ENCODE measurements around the gene NDEL1.
A peak's percentile ranks its signal among the peaks of the same experiment; 100 is the strongest.
"Not testable (repeated sequence)": the region's sequence is repeated elsewhere in the genome, so short reads cannot be mapped to it uniquely, and the experiment has no call there.

NDEL1 gene, protein sequence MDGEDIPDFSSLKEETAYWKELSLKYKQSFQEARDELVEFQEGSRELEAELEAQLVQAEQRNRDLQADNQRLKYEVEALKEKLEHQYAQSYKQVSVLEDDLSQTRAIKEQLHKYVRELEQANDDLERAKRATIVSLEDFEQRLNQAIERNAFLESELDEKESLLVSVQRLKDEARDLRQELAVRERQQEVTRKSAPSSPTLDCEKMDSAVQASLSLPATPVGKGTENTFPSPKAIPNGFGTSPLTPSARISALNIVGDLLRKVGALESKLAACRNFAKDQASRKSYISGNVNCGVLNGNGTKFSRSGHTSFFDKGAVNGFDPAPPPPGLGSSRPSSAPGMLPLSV

GRCh38 chr17:8435245-8436168 is at the start of gene NDEL1:
Gene NDEL1 (plus strand): TSS chr17:8435884. CDS start chr17:8444272, 8,388 bp downstream.
- peak; percentile 98 for DNase-seq (ENCODE audit: low read depth)

DNA sequence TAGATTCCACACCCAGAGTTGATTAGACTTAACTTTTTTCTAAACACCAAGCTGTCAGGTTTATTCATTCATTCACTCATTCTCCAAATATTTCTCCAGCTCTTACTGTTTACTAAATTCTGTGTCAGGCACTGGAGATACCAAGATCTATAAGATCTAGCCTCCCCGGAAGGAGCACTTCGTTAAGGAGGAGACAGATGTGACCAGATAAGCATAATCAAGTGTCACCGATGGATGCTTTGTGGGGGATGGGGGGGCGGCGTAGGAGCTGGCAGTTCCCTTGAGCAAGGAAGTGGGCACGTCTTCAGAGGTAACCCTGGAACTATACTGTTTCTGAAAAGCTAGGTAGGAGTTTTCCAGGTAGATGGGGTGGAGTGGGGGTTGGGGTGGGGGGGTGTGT is 48.8 kb upstream of the NDEL1 start:
- DNase-seq (ENCODE audit: low read depth), result no peak

GRCh38 chr17:8387914-8388651 is 47.6 kb upstream of the NDEL1 start:
- DNase-seq (ENCODE audit: low read depth), result no peak

GRCh38 chr17:8391711-8392110 is 44.0 kb upstream of the NDEL1 start:
- DNase-seq (ENCODE audit: low read depth), result no peak

GRCh38 chr17:8392274-8392673 is 43.4 kb upstream of the NDEL1 start:
- no peak for DNase-seq (ENCODE audit: low read depth)

DNA sequence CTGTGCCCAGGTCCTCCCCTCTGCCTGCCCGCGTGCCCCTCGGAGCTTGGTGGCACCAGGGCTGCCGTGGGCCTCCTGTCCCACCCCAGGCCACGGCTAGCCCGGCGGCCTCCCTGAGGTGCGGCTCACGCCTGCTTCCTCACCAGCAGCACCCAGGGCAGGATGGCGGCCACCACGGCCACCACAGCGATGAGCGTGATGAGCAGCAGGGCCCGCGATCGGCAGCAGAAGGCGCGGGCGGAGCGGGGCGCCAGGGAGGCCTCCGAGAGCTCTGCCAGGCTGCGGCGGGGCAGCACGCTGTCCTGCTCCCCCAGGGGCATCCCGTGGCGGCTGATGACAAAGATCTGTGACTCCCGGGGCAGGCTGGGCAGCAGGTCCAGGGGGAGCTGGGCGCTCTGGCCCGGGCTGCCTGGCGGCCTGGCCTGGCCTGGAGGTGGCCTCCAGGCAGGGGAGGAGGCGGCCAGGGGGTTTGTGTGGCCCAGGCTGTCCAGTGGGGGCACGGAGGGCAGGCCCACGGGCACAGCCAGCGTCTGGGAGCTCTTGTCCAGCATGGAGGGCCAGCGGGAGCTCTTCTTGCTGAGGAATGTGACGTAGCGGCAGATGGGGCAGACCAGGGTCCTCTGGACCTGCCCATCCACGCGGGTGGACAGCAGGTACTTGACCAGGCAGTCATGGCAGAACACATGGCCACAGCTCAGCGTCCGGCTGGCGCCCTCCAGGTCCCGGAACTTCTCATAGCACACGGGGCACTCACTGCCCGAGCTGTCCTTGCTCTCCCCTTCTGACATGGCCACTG is 42.8 kb upstream of the NDEL1 start:
- no peak for DNase-seq (ENCODE audit: low read depth)

DNA sequence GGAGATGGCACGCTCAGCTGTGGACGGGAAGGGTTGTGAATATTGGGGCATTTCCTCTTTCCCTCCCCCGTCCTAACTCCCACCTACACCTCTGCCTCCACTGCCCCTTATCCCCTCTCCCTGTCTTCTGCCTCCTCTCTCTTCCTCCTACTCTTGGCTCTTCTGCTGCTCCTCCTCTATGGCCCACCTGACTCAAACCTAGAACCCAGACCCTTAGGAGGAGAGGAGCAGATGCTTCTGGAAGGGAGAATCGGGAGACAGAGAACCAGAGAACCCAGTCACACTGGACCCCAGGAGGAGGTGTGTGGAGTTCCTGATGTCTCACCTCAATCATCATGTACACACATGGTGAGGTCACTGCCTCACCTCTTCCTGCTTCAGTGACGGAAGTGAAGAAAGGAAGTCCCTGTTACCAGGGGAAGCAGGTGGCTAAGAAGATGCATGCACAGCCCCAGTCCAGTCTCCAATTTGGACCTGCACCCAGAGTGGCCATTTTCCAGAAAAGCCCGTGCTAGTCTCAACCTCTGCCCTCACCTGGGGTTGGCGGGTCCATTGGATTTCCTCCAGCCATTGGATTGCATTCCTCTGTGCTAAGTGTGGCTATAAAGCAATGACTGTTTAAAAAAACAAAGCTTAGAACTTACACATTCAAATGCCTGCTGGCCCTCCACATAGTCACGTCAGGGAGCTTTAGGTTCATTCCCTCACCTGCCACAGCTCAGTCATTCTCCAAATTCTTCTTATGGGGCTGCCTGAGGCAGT is 42.0 kb upstream of the NDEL1 start:
- DNase-seq (ENCODE audit: low read depth), result no peak

DNA sequence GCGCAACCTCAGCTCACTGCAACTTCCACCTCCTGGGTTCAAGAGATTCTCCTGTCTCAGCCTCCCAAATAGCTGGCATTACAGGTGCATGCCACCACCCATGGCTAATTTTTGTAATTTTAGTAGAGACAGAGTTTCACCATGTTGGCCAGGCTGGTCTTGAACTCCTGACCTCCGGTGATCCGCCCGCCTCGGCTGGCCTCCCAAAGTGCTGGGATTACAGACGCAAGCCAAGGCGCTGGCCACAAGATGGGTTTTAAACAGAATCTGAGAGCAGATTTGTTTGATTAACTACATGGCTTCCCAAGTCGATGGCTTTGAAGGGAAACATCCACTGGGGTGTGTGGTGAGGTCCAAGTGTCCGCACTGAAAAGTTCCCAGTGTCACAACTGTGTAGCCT is 41.2 kb upstream of the NDEL1 start:
- DNase-seq (ENCODE audit: low read depth), result not testable (repeated sequence)

DNA sequence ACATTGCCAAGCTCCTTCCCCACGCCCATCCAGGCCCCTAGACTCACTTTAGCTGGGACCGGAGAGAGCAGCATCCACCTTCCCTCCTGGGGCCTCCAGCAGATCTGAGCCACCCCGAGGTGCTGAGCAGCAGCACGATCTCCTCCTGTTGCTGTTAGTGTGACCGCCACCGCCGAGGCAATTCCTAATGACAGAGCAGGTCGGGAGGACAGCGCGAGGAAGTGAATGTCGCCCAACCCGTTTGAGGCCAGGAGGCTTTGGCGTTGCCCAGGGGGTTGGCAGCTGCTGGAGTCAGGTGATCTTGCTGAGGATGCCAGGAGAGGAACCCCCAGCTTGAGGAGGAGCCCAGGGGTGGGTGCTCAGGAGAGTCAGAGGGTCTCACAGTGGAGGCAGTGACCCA is 38.0 kb upstream of the NDEL1 start, which contains the start of gene RNF222:
Gene RNF222 (minus strand): TSS at position 192 of the 400 bp plus-strand sequence. CDS start 4,366 bp downstream, outside the sequence.
- no peak for DNase-seq (ENCODE audit: low read depth)

DNA sequence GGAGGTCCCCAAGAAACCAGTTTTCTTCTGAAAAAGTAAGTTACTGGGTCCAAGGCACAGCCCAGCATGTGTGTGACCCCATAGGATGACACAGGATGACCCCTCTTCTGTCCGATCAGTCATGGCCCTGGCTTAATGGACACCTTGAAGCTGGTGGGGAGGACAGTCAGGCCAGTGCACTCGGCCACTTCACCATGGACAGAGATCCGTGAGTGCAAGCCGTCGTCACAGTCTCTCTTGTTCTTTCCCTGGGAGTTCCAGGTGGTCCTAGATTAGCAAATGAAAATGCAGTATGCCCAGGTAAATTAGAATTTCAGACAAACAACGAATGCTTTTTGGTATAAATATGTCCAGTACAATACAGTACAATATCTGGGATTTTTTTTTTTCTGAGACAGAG is 36.7 kb upstream of the NDEL1 start:
- no peak for DNase-seq (ENCODE audit: low read depth)

DNA sequence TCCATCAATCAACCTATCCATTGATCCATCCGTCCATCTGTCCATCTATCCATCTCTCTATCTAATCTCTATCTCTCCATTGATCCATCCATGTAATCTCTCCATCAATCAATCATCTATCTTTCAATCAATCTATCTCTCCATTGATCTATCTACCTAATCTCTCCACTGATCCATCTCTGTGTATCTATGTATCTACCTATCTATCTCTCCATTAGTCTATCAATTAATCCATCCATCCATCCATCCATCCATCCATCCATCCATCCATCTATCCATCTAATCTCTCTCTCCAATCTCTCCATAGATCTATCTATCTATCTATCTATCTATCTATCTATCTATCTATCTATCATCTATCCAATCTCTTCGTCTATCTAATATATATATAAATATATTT is 34.6 kb upstream of the NDEL1 start:
- DNase-seq (ENCODE audit: low read depth), result no peak

DNA sequence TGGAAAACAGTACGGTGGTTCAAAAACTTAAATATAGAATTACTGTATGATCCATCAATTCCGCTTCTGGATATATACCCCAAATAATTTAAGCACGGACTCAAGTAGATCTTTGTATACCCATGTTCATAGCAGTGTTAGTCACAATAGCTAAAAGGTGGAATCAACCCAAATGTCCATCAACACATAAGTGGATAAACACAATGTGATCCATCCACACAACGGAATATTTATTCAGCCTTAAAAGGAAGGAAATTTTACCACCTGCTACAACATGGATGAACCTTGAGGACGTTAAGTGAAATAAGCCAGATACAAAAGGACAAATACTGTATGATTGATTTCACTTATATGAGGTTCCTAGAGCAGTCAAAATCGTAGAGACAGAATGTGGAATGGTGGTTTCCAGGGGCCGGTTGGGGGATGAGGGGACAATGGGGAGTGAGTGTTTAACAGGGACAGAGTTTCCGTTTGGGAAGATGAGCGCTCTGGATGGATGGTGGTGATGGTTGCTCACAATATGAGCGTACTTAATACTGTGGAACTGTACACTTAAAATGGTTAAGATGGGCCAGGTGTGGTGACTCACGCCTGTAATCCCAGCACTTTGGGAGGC is 32.7 kb upstream of the NDEL1 start:
- DNase-seq (ENCODE audit: low read depth), result no peak

- DNase-seq (ENCODE audit: low read depth), result no peak
Observed at GRCh38 chr17:8405499-8406016, 30.1 kb upstream of the NDEL1 start.

DNA sequence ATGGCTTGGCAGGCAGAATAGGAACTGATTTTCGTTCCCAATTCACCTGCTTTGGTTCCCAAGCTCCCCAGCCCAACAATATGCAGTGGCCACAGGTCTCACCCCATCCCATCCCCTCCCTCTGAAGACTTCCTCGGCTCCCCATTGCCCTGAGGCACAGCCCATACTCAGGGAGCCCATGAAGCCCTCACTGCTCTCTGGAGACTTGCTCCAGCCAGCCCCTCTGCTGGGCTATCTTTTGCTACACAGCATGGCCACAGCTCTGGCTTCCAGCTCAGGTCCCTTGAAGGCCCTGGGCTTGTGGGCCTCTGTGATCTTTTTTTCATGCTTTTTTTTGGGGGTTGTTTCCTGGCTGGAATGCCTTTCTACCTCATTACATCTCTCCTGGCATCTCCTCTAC is 29.5 kb upstream of the NDEL1 start:
- DNase-seq (ENCODE audit: low read depth), result no peak

- no peak for DNase-seq (ENCODE audit: low read depth)
Observed at GRCh38 chr17:8408371-8408770, 27.3 kb upstream of the NDEL1 start.

GRCh38 chr17:8409966-8410882 is 25.5 kb upstream of the NDEL1 start:
- DNase-seq (ENCODE audit: low read depth), result peak; percentile 60

- DNase-seq (ENCODE audit: low read depth), result no peak
Observed at GRCh38 chr17:8410883-8411238, 24.8 kb upstream of the NDEL1 start.

GRCh38 chr17:8412089-8412488 is 23.6 kb upstream of the NDEL1 start:
- DNase-seq (ENCODE audit: low read depth), result no peak

- DNase-seq (ENCODE audit: low read depth), result no peak
Observed at GRCh38 chr17:8413328-8413727, 22.4 kb upstream of the NDEL1 start.

All from activated T-cell treated with anti-CD3 and anti-CD28 coated beads for 24 hours (primary cell).